ENCODE measurements around the gene PIGC. TPM values are rescaled to one million over a fixed set of nuclear protein-coding genes. Genes with fewer than 3 reads are reported as not detected.

Gene PIGC
- total and polyA plus RNA-seq, 2 donors (not counting 3 experiments of a cell fraction or from before 2014, with no cell fraction given) = 16.1 to 25.8 TPM

GRCh38 chr1:172427191-172427590, 16.7 kb downstream of the PIGC start:
- Histone ChIP-seq H3K9me1 (replicated peaks; ENCODE audit: control insufficient read depth, extremely low read depth, insufficient read depth, low read length) (no peaks in the 10 kb centered on the region), H3K9me3 (replicated peaks; ENCODE audit: control insufficient read depth, insufficient read depth, low read length) (no peaks in the 10 kb centered on the region), H3K4me2 (ENCODE audit: insufficient read depth, low read length) (no peak overlapping the region), H3K27me3 (ENCODE audit: control insufficient read depth in 2 of 2, insufficient read depth in 2 of 2, low read length in 2 of 2) (no peaks in the 10 kb centered on the region), H4K20me1 (replicated peaks; ENCODE audit: control insufficient read depth, extremely low read depth, insufficient read depth, low read length) (no peaks in the 10 kb centered on the region), H3K9ac (replicated peaks; ENCODE audit: extremely low read depth, insufficient read depth, low read length) (no peak overlapping the region), H2AFZ (ENCODE audit: low read depth, low read length) (no peak overlapping the region), H3K4me3 (replicated peaks in 1 of 3; ENCODE audit: insufficient read depth in 1 of 3, low read depth in 1 of 3, low read length in 3 of 3) (no peak overlapping the region), H3K27ac (ENCODE audit: insufficient read depth, low read depth, low read length) (no peak overlapping the region), H3K36me3 (ENCODE audit: control insufficient read depth in 2 of 2, extremely low read depth in 1 of 2, insufficient read depth in 2 of 2, low read length in 2 of 2) (no peaks in the 10 kb centered on the region), H3K79me2 (ENCODE audit: control insufficient read depth, insufficient read depth, low read length) (no peaks in the 10 kb centered on the region), H3K4me1 (ENCODE audit: control insufficient read depth, extremely low read depth, insufficient read depth, low read length) (no peaks in the 10 kb centered on the region)
- POLR2A ChIA-PET = no interaction called here
- BruUV-seq (replicated peaks) = no TSS peak
- dilution Hi-C loops (cut with MboI; ENCODE audit: extremely low pct_ligation_motif_present, low sequenced_read_pairs) = no loop called here
- FAIRE-seq (no peak), DNase-seq (ENCODE audit: low read depth, low spot score) (no peak)
- TF ChIP-seq JUN (IDR thresholded peaks at IDR 0.05; ENCODE audit: borderline replicate concordance, insufficient read depth, insufficient read length, low read depth) (no peak), EZH2 (IDR thresholded peaks at IDR 0.05; ENCODE audit: borderline replicate concordance, low read depth, low read length, severe bottlenecking) (no peak), CTCF (IDR thresholded peaks at IDR 0.05; ENCODE audit: extremely low read depth in 1 of 2, insufficient read depth in 1 of 2, low read depth in 1 of 2, low read length in 2 of 2) (no peak), MAX (IDR thresholded peaks at IDR 0.05; ENCODE audit: insufficient read depth, insufficient read length) (no peak), POLR2A (IDR thresholded peaks at IDR 0.05; ENCODE audit: low read depth, low read length) (no peak), GATA2 (IDR thresholded peaks at IDR 0.05; ENCODE audit: insufficient read depth, insufficient read length, low read depth, low read length) (no peak), MYC (IDR thresholded peaks at IDR 0.05; ENCODE audit: low read depth, low read length) (no peak), FOS (IDR thresholded peaks at IDR 0.05; ENCODE audit: borderline replicate concordance, insufficient read depth, low read length) (no peak), POLR2AphosphoS5 (IDR thresholded peaks at IDR 0.05; ENCODE audit: insufficient read depth, low read depth, low read length) (no peak)
- CTCF ChIA-PET = interaction anchor here (0.8 to 5.1 kb wide), 4 partner anchors 17 to 425 kb away, joined by 3 to 53 read pairs (median 12); no protein-coding TSS in a partner anchor
- intact Hi-C loops (cut with micrococcal nuclease) = loop anchor here (5.0 kb wide), 1 partner anchor 385 kb away; no protein-coding TSS in a partner anchor
